IMR-90 (cell line): ENCODE data around the gene KRTAP10-6. TPM values are rescaled to one million over a fixed set of nuclear protein-coding genes. Genes with fewer than 3 reads are reported as not detected.

Experiments
- ATAC-seq: fragments of 200-7000 bp; cut with Tn5 transposase; 2 replicates; pipeline ENCODE4 v1.9.1; 2020; ENCODE audit warnings: low read depth, mild to moderate bottlenecking, moderate library complexity
- BruUV-seq: library from RNA; stranded (reverse); fragments of 400-500 nt; replicated peaks from 2 replicates; lab custom pipeline; 2021; lab: Mats Ljungman, UMichigan
- CTCF ChIA-PET: fragments of 300-600 bp; formaldehyde crosslinking; extraction: SDS; loops from one replicate; lab custom pipeline; 2021; ENCODE audit warnings: antibody characterized with exemption; lab: Yijun Ruan, JAX
- POLR2A ChIA-PET: fragments of 300-600 bp; sonication (Branson Sonifier 250); formaldehyde crosslinking; loops from one replicate; lab custom pipeline; 2022; ENCODE audit warnings: antibody characterized with exemption; ENCODE audit not compliant: unreplicated experiment; lab: Charles Lee
- DNase-seq: peaks from one replicate; pipeline ENCODE4 v3.0.0; 2013
- H2AFZ ChIP-seq: replicated peaks from 2 replicates; pipeline ENCODE3; 2013; ENCODE audit warnings: low read length, mild to moderate bottlenecking; ENCODE audit not compliant: poor library complexity
- H2AK5ac ChIP-seq: 2 replicates; pipeline ENCODE4 v1.6.1; 2013; ENCODE audit warnings: low read depth, low read length, inconsistent platforms
- H2AK9ac ChIP-seq: replicated peaks from 2 replicates; pipeline ENCODE3; 2013; ENCODE audit warnings: mild to moderate bottlenecking, low read depth, low read length, moderate library complexity; ENCODE audit not compliant: poor library complexity
- H2BK120ac ChIP-seq: 2 replicates; pipeline ENCODE4 v1.6.1; 2013; ENCODE audit warnings: low read depth, low read length, inconsistent platforms
- H2BK15ac ChIP-seq: 3 replicates; pipeline ENCODE4 v1.6.1; 2013; ENCODE audit warnings: low read depth, low read length, inconsistent platforms
- H2BK20ac ChIP-seq: 2 replicates; pipeline ENCODE4 v1.6.1; 2013; ENCODE audit warnings: low read depth, mild to moderate bottlenecking, inconsistent platforms, low read length, moderate library complexity
- H2BK5ac ChIP-seq: 2 replicates; pipeline ENCODE4 v1.6.1; 2013; ENCODE audit warnings: mild to moderate bottlenecking, low read depth, low read length, inconsistent platforms; ENCODE audit not compliant: poor library complexity, severe bottlenecking
- H3K14ac ChIP-seq: replicated peaks from 2 replicates; pipeline ENCODE4 v1.6.1; 2013; ENCODE audit warnings: low read depth, low read length, inconsistent platforms
- H3K18ac ChIP-seq: 2 replicates; pipeline ENCODE4 v1.6.1; 2013; ENCODE audit warnings: low read depth, low read length, control low read depth
- H3K23ac ChIP-seq: 2 replicates; pipeline ENCODE4 v1.6.1; 2013; ENCODE audit warnings: low read depth, low read length, inconsistent platforms
- H3K27ac ChIP-seq: 2 replicates; pipeline ENCODE4 v1.5.1; 2013; ENCODE audit warnings: mild to moderate bottlenecking, control low read depth, low read length; ENCODE audit not compliant: insufficient read depth
- H3K27me3 ChIP-seq: 2 replicates; pipeline ENCODE4 v1.6.1; 2013; ENCODE audit warnings: low read length; ENCODE audit not compliant: control insufficient read depth, insufficient read depth
- H3K36me3 ChIP-seq: 2 replicates; pipeline ENCODE4 v1.6.1; 2013; ENCODE audit warnings: low read length, mixed read lengths; ENCODE audit not compliant: control insufficient read depth, insufficient read depth
- H3K4ac ChIP-seq: 2 replicates; pipeline ENCODE4 v1.6.1; 2013; ENCODE audit warnings: low read depth, low read length, inconsistent platforms
- H3K4me1 ChIP-seq: 2 replicates; pipeline ENCODE4 v1.6.1; 2013; ENCODE audit warnings: low read length, mixed read lengths; ENCODE audit not compliant: control insufficient read depth, insufficient read depth
- H3K4me2 ChIP-seq: 2 replicates; pipeline ENCODE4 v1.6.1; 2013; ENCODE audit warnings: low read depth, mild to moderate bottlenecking, control low read depth, low read length, moderate library complexity
- H3K4me3 ChIP-seq: 2 replicates; pipeline ENCODE4 v1.5.1; 2013; ENCODE audit warnings: low read depth, mild to moderate bottlenecking, control low read depth, low read length, moderate library complexity; ENCODE audit not compliant: insufficient read depth
- H3K56ac ChIP-seq: 2 replicates; pipeline ENCODE4 v1.6.1; 2013; ENCODE audit warnings: low read length, inconsistent platforms; ENCODE audit not compliant: insufficient read depth; ENCODE audit errors: extremely low read depth
- H3K79me1 ChIP-seq, 2 experiments: 2 replicates each; pipeline ENCODE4 v1.6.1; 2013; ENCODE audit warnings: low read length in 2 of 2, inconsistent platforms in 1 of 2, low read depth in 1 of 2
- H3K9ac ChIP-seq: 2 replicates; pipeline ENCODE4 v1.6.1; 2013; ENCODE audit warnings: low read depth, low read length, control low read depth
- H3K9me1 ChIP-seq: 2 replicates; pipeline ENCODE4 v1.6.1; 2013; ENCODE audit warnings: low read length, inconsistent platforms; ENCODE audit not compliant: insufficient read depth
- H3K9me3 ChIP-seq: 2 replicates; pipeline ENCODE4 v1.6.1; 2013; ENCODE audit warnings: low read length; ENCODE audit not compliant: control insufficient read depth, insufficient read depth
- H4K20me1 ChIP-seq: 2 replicates; pipeline ENCODE4 v1.6.1; 2013; ENCODE audit warnings: low read length, inconsistent platforms; ENCODE audit not compliant: insufficient read depth
- H4K5ac ChIP-seq: 2 replicates; pipeline ENCODE4 v1.6.1; 2013; ENCODE audit warnings: mild to moderate bottlenecking, low read depth, low read length, control low read depth
- H4K8ac ChIP-seq, 2 experiments: 2 replicates each; pipeline ENCODE4 v1.6.1; 2013; ENCODE audit warnings: low read depth in 2 of 2, low read length in 2 of 2, control low read depth in 1 of 2, inconsistent platforms in 1 of 2
- H4K91ac ChIP-seq: 2 replicates; pipeline ENCODE4 v1.6.1; 2013; ENCODE audit warnings: low read depth, low read length, inconsistent platforms; ENCODE audit not compliant: insufficient read depth
- BHLHE40 ChIP-seq: fragments of 150-350 bp; IDR thresholded peaks from 2 replicates; pipeline ENCODE4 v1.6.1; 2016; ENCODE audit warnings: mild to moderate bottlenecking, low read depth, low read length
- CHD1 ChIP-seq: IDR thresholded peaks from 2 replicates; pipeline ENCODE4 v1.6.1; 2012; ENCODE audit warnings: low read depth, low read length, improper control_type of control experiment
- FOS ChIP-seq: fragments of 150-350 bp; IDR thresholded peaks from 2 replicates; pipeline ENCODE4 v1.6.1; 2016; ENCODE audit warnings: low read depth, low read length
- MAFK ChIP-seq: IDR thresholded peaks from 2 replicates; pipeline ENCODE4 v1.6.1; 2012; ENCODE audit warnings: low read depth, low read length, improper control_type of control experiment
- MAZ ChIP-seq: IDR thresholded peaks from 2 replicates; pipeline ENCODE4 v1.6.1; 2012; ENCODE audit warnings: low read depth, mild to moderate bottlenecking, low read length, improper control_type of control experiment, moderate library complexity, borderline replicate concordance
- NFE2L2 ChIP-seq: fragments of 150-350 bp; IDR thresholded peaks from 2 replicates; pipeline ENCODE4 v1.6.1; 2016; ENCODE audit warnings: low read depth, mild to moderate bottlenecking, low read length
- POLR2A ChIP-seq: IDR thresholded peaks from 2 replicates; pipeline ENCODE4 v1.6.1; 2012; ENCODE audit warnings: mild to moderate bottlenecking, low read depth, low read length
- RCOR1 ChIP-seq: IDR thresholded peaks from 2 replicates; pipeline ENCODE4 v1.6.1; 2012; ENCODE audit warnings: mild to moderate bottlenecking, low read length, improper control_type of control experiment; ENCODE audit not compliant: insufficient replicate concordance
- SMC3 ChIP-seq: fragments of 150-350 bp; IDR thresholded peaks from 2 replicates; pipeline ENCODE4 v1.6.1; 2016; ENCODE audit warnings: low read depth, mild to moderate bottlenecking, antibody characterized with exemption, low read length, moderate library complexity
- WGBS, 2 experiments: methylation state at CpG; one replicate each; pipeline versions ENCODE4 v1.1.5 to v1.1.7; 2013; ENCODE audit warnings: missing lambda C conversion rate in 2 of 2; ENCODE audit not compliant: insufficient read length in 1 of 2; ENCODE audit errors: extremely low coverage in 2 of 2; 5-methylcytosine and 5-hydroxymethylcytosine counted together
- dilution Hi-C: fragments of 300-500 bp; cut with HindIII; formaldehyde crosslinking; loops from one replicate; pipeline ENCODE4 v1.14.3; 2018; ENCODE audit warnings: low sequenced_read_pairs; ENCODE audit not compliant: unreplicated experiment
- in situ Hi-C: fragments of 300-500 bp; cut with MboI; formaldehyde crosslinking; loops from 3 replicates; pipeline ENCODE4 v1.14.3; 2019; ENCODE audit warnings: low sequenced_read_pairs, inconsistent platforms, mixed read lengths
- intact Hi-C: fragments of 100-400 bp; cut with micrococcal nuclease; formaldehyde crosslinking; loops from 2 replicates; pipeline ENCODE4 v1.10.0; 2022
- polyA plus RNA-seq, 3 experiments: library from polyadenylated mRNA; depleted of rRNA; stranded (reverse); fragments of >200 nt; gene quantifications; 2 replicates each; pipeline ENCODE4 v1.2.3, GENCODE V29; 2012; ENCODE audit warnings: low replicate concordance in 1 of 3
- total RNA-seq: library from RNA; depleted of rRNA; stranded (reverse); fragments of >200 nt; gene quantifications from 2 replicates; pipeline ENCODE4 v1.2.3, GENCODE V29; 2012
- TF ChIP-seq, protein P1 (sequence below): fragments of 150-350 bp; IDR thresholded peaks from 2 replicates; pipeline ENCODE4 v1.6.1; 2016; ENCODE audit warnings: low read depth, mild to moderate bottlenecking, low read length, moderate library complexity, borderline replicate concordance
- TF ChIP-seq, protein P2 (sequence below): conservative IDR thresholded peaks from 2 replicates; pipeline ENCODE4 v1.5.1; 2012; ENCODE audit warnings: mild to moderate bottlenecking, low read depth, low read length, improper control_type of control experiment
- TF ChIP-seq, protein P3 (sequence below): fragments of 150-350 bp; IDR thresholded peaks from 2 replicates; pipeline ENCODE4 v1.6.1; 2017; ENCODE audit warnings: mild to moderate bottlenecking, antibody characterized with exemption, low read length, low read depth

Gene KRTAP10-6
- total and polyA plus RNA-seq, 2 of the 4 experiments (the other 2 are of a cell fraction), result not detected

DNA sequence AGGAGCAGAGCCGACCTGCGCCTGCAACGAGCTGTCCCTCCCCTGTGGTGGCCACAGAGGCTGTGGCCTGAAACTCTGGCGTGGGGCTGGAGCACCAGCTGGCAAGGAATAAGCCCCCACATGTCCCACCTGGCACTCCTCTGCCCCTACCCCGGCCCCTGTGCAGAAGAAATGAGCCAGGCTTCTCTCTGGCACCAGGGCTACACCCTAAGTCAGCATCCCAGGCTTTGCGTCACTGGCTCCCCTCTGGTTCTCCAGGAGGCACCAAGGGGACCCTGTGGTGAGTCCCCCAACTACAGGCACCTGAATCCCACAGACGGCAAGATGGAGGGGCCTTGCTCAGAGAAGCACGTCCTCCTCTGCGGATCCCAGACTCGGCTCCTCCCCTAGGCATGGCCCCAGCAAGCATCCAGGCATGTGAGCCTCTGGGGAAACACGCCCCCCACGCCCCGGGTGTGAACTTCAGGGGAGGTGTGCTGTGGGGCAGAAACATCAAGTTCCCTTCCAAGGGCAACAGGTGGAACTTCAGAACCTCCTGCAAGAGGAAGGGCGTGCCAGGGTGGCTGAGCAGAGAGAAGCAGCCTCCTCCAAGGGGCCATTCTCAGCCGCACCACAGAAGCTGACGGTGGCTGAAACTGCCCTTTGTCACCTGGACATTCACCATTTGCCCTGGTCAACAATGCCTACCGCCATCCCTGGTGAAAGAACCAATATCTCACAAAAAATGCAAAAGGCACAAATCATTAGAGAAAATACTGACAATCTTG is 11.0 kb upstream of the KRTAP10-6 start:
- H3K4me2 ChIP-seq, result no peak overlapping the region
- no peak overlapping the region for H2BK5ac ChIP-seq
- H2AK9ac ChIP-seq, result no peak overlapping the region
- no peak overlapping the region for H3K23ac ChIP-seq
- intact Hi-C loops (no loop called here), in situ Hi-C loops (no loop called here), dilution Hi-C loops (no loop called here)
- no peak overlapping the region for H4K8ac ChIP-seq
- H3K27ac ChIP-seq, result no peak overlapping the region
- no peaks in the 10 kb centered on the region for H3K9me3 ChIP-seq
- no peak overlapping the region for H4K5ac ChIP-seq
- no peak for TF ChIP-seq NFE2L2
- no peak for TF ChIP-seq CHD1
- no peak for TF ChIP-seq POLR2A
- TF ChIP-seq, protein P1, sequence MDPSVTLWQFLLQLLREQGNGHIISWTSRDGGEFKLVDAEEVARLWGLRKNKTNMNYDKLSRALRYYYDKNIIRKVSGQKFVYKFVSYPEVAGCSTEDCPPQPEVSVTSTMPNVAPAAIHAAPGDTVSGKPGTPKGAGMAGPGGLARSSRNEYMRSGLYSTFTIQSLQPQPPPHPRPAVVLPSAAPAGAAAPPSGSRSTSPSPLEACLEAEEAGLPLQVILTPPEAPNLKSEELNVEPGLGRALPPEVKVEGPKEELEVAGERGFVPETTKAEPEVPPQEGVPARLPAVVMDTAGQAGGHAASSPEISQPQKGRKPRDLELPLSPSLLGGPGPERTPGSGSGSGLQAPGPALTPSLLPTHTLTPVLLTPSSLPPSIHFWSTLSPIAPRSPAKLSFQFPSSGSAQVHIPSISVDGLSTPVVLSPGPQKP, result no peak
- no peak for TF ChIP-seq MAFK
- no peak for TF ChIP-seq FOS
- TF ChIP-seq, protein P2, sequence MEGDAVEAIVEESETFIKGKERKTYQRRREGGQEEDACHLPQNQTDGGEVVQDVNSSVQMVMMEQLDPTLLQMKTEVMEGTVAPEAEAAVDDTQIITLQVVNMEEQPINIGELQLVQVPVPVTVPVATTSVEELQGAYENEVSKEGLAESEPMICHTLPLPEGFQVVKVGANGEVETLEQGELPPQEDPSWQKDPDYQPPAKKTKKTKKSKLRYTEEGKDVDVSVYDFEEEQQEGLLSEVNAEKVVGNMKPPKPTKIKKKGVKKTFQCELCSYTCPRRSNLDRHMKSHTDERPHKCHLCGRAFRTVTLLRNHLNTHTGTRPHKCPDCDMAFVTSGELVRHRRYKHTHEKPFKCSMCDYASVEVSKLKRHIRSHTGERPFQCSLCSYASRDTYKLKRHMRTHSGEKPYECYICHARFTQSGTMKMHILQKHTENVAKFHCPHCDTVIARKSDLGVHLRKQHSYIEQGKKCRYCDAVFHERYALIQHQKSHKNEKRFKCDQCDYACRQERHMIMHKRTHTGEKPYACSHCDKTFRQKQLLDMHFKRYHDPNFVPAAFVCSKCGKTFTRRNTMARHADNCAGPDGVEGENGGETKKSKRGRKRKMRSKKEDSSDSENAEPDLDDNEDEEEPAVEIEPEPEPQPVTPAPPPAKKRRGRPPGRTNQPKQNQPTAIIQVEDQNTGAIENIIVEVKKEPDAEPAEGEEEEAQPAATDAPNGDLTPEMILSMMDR, result no peak
- no peak for TF ChIP-seq RCOR1
- TF ChIP-seq SMC3, result no peak
- TF ChIP-seq, protein P3, sequence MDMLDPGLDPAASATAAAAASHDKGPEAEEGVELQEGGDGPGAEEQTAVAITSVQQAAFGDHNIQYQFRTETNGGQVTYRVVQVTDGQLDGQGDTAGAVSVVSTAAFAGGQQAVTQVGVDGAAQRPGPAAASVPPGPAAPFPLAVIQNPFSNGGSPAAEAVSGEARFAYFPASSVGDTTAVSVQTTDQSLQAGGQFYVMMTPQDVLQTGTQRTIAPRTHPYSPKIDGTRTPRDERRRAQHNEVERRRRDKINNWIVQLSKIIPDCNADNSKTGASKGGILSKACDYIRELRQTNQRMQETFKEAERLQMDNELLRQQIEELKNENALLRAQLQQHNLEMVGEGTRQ, result no peak
- no peak for TF ChIP-seq BHLHE40
- no peak for TF ChIP-seq MAZ
- H2BK20ac ChIP-seq, result no peak overlapping the region
- H3K18ac ChIP-seq, result no peak overlapping the region
- no peak for DNase-seq
- no peak overlapping the region for H2AFZ ChIP-seq
- ChIA-PET POLR2A (no interaction called here), CTCF (no interaction called here)
- H3K14ac ChIP-seq, result no peak overlapping the region
- H4K20me1 ChIP-seq, result no peaks in the 10 kb centered on the region
- H3K4me1 ChIP-seq, result no peaks in the 10 kb centered on the region
- peaks cover 2% of the 10 kb centered on the region for H3K27me3 ChIP-seq
- H3K4ac ChIP-seq, result no peak overlapping the region
- BruUV-seq, result no TSS peak
- H3K9ac ChIP-seq, result no peak overlapping the region
- H2AK5ac ChIP-seq, result no peak overlapping the region
- no peak overlapping the region for H3K56ac ChIP-seq
- H3K9me1 ChIP-seq, result no peaks in the 10 kb centered on the region
- H4K91ac ChIP-seq, result no peak overlapping the region
- WGBS, 2 experiments, result 20% methylated on average over 3 of the region's 17 CpGs; no CpG with 5 or more reads in 1 of the 2 experiments
- no peak overlapping the region for H2BK120ac ChIP-seq
- no peak for ATAC-seq
- H2BK15ac ChIP-seq, result no peak overlapping the region
- H3K36me3 ChIP-seq, result no peaks in the 10 kb centered on the region
- H3K4me3 ChIP-seq, result no peak overlapping the region
- no peaks in the 10 kb centered on the region for H3K79me1 ChIP-seq
